T-helper 2 cell treated with Interferon-gamma antibody and Interleukin-4, amounts not matched to agents 100 ng/mL and 5 ng/mL, for 36 hours (primary cell): ENCODE measurements around the gene CITED4. TPM values are rescaled to one million over a fixed set of nuclear protein-coding genes. Genes with fewer than 3 reads are reported as not detected.

Experiments
- total RNA-seq: library from RNA; stranded (reverse); gene quantifications from 2 replicates; pipeline ENCODE4 v1.2.3, GENCODE V29; 2022

CITED4 gene
- total RNA-seq, 1 donor from 2014 or later, result 9.5 TPM

Other genes with a start within 250 kb of the CITED4 start
- gene RIMS3, start 196.7 kb downstream of the CITED4 start, total RNA-seq, result 2.5 TPM in 2 replicates
- gene NFYC, start 170.7 kb downstream of the CITED4 start, total RNA-seq, result 83.4 and 86.8 TPM in 2 replicates
- 0.43 and 0.55 TPM in 2 replicates for gene KCNQ4, start 78.6 kb downstream of the CITED4 start, total RNA-seq
- 73.1 and 73.7 TPM in 2 replicates for gene CTPS1, start 117.3 kb upstream of the CITED4 start, total RNA-seq
- 0.20 and 0.27 TPM in 2 replicates for gene SLFNL1, start 159.4 kb upstream of the CITED4 start, total RNA-seq